Pancreas (tissue), 10 donors: Measurements from ENCODE around the gene ELN. TPM values are rescaled to one million over a fixed set of nuclear protein-coding genes. Genes with fewer than 3 reads are reported as not detected.
A peak's percentile ranks its signal among the peaks of the same experiment; 100 is the strongest.

ENCODE experiments used
- ATAC-seq, 4 donors: fragments of 200-7000 bp; cut with Tn5 transposase; one replicate each; pipeline versions ENCODE4 v1.8.0 to v1.9.1; 2020; ENCODE audit warnings: mild to moderate bottlenecking in 4 of 4, moderate library complexity in 4 of 4
- DNase-seq, 6 donors: peaks; one replicate each; pipeline ENCODE4 v3.0.0-alpha.2; 2020
- FAIRE-seq: peaks from 2 replicates; lab custom pipeline; 2012; peaks lifted over from hg19 to GRCh38; lab: Jason Lieb, UNC
- H3K27ac ChIP-seq, 4 donors: fragments of 200-600 bp; sonication (generic); 1 replicate in 3 of 4; 2 replicates in 1 of 4; pipeline versions ENCODE4 v1.5.0 to v1.8.0; 2020
- H3K27me3 ChIP-seq, 4 donors: fragments of 200-600 bp; one replicate each; pipeline ENCODE4 v1.8.0; 2021
- H3K36me3 ChIP-seq, 3 donors: fragments of 200-600 bp; sonication (generic) in 1 of 3; one replicate each; pipeline versions ENCODE4 v1.5.0 to v1.8.0; 2020 to 2021
- H3K4me1 ChIP-seq, 3 donors: fragments of 200-600 bp; one replicate each; pipeline ENCODE4 v1.8.0; 2021
- H3K4me3 ChIP-seq, 4 donors: fragments of 200-600 bp; sonication (generic) in 2 of 4; one replicate each; pipeline versions ENCODE4 v1.5.0 to v1.8.0; 2020 to 2021
- H3K9me3 ChIP-seq, 4 donors: fragments of 200-600 bp; one replicate each; pipeline ENCODE4 v1.8.0; 2021
- WGBS, 2 donors: extraction: QIAGEN DNeasy Blood & Tissue Kit; methylation state at CpG; one replicate each; pipeline ENCODE4 v1.1.7; 2013; 5-methylcytosine and 5-hydroxymethylcytosine counted together
- intact Hi-C, 3 donors: fragments of 100-400 bp; cut with DNase I; formaldehyde crosslinking; loops; one replicate each; pipeline versions ENCODE4 v1.11.1 to v1.14.2; 2022
- polyA plus RNA-seq, 2 donors: library from polyadenylated mRNA; stranded (reverse); fragments of 200-250 nt; gene quantifications; one replicate each; pipeline ENCODE4 v1.2.3, GENCODE V29; 2013
- total RNA-seq, 6 donors: library from RNA; stranded (reverse); fragmentation: NEBNext Ultra II Directional in 4 of 6; extraction: Animal tissue kit (Norgen Biotek cat#: 25700) in 4 of 6; gene quantifications; one replicate each; pipeline versions ENCODE4 v1.2.1 to v1.2.4, GENCODE V29; 2021 to 2023
- TF ChIP-seq, protein P1 (sequence below), 4 donors: fragments of 200-600 bp; sonication (generic) in 3 of 4; IDR thresholded peaks; one replicate each; pipeline versions ENCODE4 v1.5.0 to v1.8.0; 2021; ENCODE audit warnings: antibody characterized with exemption in 4 of 4
- donor health status: healthy with polysubstance abuse.
- donor health status: DM: no; HTN: no; CAD: no; lungs with moderate emphysema.
- donor health status: DM: no; HTN: no; CAD: no.
- donor health status: control.
- donor health status: control.
- donor health status: Bipolar disorder and iron deficiency.
- donor health status: DM: yes; HTN: yes; CAD: no.
- donor health status: DM: no; HTN: no; CAD: no.
- donor health status: DM: no; HTN: no; CAD: no.
- donor health status: DM: yes; HTN: yes; CAD: no.

Gene ELN
- total and polyA plus RNA-seq, 8 donors = 36.8 to 118 (median 70.7) TPM

DNA sequence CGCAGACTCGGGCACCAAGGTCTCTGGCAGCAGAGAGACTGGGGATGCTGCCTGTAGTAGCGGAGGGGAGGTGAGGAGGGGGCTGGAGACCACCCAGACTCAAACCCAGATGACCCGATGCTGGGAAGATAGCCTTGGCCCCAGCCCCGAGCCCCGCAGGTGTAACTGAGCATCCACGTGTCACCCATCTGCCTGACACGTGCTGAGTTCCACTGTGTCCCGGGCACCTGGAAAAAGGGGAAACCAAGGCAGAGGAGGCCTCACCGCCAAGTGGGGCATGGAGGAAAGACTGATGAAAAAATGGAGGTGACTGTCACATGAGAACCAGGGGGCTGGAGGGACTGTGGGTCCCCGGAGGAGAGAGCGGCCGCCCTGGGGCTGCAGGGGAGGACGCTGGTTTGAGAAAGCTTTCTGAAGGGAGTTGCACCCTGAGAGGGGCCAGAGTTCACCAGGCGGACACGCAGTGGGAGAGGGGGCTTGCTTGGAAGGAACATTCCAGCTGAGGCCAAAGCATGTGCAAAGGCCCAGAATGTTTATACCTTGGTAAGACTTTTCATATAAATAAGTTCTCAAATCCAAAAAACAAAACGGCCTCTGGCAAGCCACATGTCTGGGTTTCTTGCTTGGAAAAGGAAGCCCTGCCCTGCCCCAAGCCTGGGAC is 27.4 kb upstream of the ELN start:
- Histone ChIP-seq H3K4me3 (no peak overlapping the region), H3K4me1 (no peaks in the 10 kb centered on the region), H3K27me3 (no peaks in the 10 kb centered on the region), H3K36me3 (no peaks in the 10 kb centered on the region), H3K27ac (no peak overlapping the region), H3K9me3 (no peaks in the 10 kb centered on the region)
- FAIRE-seq = no peak
- TF ChIP-seq, protein P1, sequence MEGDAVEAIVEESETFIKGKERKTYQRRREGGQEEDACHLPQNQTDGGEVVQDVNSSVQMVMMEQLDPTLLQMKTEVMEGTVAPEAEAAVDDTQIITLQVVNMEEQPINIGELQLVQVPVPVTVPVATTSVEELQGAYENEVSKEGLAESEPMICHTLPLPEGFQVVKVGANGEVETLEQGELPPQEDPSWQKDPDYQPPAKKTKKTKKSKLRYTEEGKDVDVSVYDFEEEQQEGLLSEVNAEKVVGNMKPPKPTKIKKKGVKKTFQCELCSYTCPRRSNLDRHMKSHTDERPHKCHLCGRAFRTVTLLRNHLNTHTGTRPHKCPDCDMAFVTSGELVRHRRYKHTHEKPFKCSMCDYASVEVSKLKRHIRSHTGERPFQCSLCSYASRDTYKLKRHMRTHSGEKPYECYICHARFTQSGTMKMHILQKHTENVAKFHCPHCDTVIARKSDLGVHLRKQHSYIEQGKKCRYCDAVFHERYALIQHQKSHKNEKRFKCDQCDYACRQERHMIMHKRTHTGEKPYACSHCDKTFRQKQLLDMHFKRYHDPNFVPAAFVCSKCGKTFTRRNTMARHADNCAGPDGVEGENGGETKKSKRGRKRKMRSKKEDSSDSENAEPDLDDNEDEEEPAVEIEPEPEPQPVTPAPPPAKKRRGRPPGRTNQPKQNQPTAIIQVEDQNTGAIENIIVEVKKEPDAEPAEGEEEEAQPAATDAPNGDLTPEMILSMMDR (IDR thresholded peaks at IDR 0.05) = no peak
- WGBS, 2 donors = 92 to 94% methylated on average over 17 of the region's 17 CpGs
- no peak for ATAC-seq
- intact Hi-C loops = loop anchor here in 1 of 3 donors (10.0 kb wide), 1 partner anchor 126 kb away; no protein-coding TSS in a partner anchor
- DNase-seq = no peak

DNA sequence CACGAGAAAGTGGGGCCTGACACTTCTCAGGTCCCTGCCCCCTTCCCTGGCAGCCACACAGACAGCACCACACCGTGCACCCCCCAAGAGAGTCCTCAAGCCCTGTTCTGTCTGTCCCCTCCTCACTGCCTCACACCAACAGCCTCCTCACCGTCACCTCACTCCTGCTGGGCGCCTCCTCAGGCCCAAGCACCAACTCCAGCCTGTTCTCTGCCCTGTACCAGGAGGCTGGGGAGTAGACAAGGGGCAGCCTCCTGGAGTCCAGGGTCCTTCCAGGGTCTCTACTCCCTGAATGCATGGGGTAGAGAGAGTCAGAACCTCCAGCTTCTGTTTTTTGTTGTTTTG is 26.9 kb upstream of the ELN start:
- intact Hi-C loops = loop anchor here in 1 of 3 donors (10.0 kb wide), 1 partner anchor 126 kb away; no protein-coding TSS in a partner anchor
- WGBS, 2 donors = 78 to 87% methylated on average over 4 of the region's 4 CpGs
- no peaks in the 10 kb centered on the region for H3K4me1 ChIP-seq
- TF ChIP-seq, protein P1 (IDR thresholded peaks at IDR 0.05) = no peak
- no peaks in the 10 kb centered on the region for H3K9me3 ChIP-seq
- DNase-seq = no peak
- no peak overlapping the region for H3K27ac ChIP-seq
- no peaks in the 10 kb centered on the region for H3K36me3 ChIP-seq
- H3K4me3 ChIP-seq = no peak overlapping the region
- no peak for FAIRE-seq
- H3K27me3 ChIP-seq = no peaks in the 10 kb centered on the region
- no peak for ATAC-seq

DNA sequence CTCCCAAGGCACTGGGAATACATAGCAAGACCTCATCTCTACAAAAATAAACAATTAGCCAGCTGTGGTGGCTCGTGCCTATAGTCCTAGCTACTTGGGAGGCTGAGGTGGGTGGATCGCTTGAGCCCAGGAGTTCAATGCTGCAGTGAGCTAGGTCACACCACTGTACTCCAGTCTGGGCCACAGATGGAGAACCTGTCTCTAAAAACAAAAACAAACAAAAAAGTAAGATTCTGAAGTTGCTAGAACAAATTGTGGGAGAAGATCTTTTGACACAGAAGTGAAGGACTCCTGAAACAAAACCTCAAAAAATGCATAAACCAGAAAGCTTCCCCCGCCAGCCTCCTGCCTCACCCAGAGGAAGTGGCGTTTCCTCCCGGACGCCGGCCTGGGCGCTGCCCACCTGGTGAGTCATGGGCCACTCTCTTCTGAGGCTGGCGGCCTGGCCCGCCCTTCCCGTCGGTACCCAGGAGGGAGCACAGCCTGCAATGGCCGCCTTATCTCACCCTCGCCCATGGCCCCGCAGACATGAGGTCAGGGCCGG is 25.4 kb upstream of the ELN start:
- Histone ChIP-seq H3K27ac (no peak overlapping the region), H3K4me1 (no peaks in the 10 kb centered on the region), H3K9me3 (no peaks in the 10 kb centered on the region), H3K4me3 (no peak overlapping the region), H3K27me3 (no peaks in the 10 kb centered on the region), H3K36me3 (no peaks in the 10 kb centered on the region)
- ATAC-seq (peak in 3 of 4 donors; percentile 23 to 58 (median 57)), DNase-seq (no peak), FAIRE-seq (no peak)
- WGBS, 2 donors = 75 to 80% methylated on average over 16 of the region's 16 CpGs
- intact Hi-C loops = loop anchor here in 1 of 3 donors (10.0 kb wide), 1 partner anchor 128 kb away; no protein-coding TSS in a partner anchor
- TF ChIP-seq, protein P1 (IDR thresholded peaks at IDR 0.05) = no peak

DNA sequence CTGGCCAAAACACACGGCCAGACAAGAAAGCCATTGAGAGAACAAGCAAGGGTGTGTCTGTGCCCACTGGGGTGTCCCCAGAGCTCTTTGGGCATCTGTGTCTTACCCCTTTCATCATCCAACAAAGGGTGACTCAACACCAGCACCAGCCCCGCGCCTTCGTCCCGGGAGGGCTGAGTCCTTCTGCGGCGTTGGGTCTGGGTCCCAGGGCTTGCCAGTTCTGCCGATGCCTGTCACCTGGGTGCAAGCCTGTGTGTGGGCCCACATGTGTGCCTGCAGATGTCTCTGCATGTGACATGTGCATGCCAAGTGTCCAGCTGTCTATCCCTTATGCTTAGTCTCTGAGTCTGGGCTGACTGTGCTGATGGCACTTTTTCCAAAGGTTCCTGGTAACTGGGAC is 24.4 kb upstream of the ELN start:
- DNase-seq (no peak), FAIRE-seq (no peak), ATAC-seq (no peak)
- H3K27ac ChIP-seq = no peak overlapping the region
- no peaks in the 10 kb centered on the region for H3K27me3 ChIP-seq
- TF ChIP-seq, protein P1 (IDR thresholded peaks at IDR 0.05) = no peak
- no peaks in the 10 kb centered on the region for H3K36me3 ChIP-seq
- no peaks in the 10 kb centered on the region for H3K9me3 ChIP-seq
- H3K4me3 ChIP-seq = no peak overlapping the region
- 90 to 94% methylated on average over 8 of the region's 8 CpGs for WGBS, 2 donors
- no peaks in the 10 kb centered on the region for H3K4me1 ChIP-seq
- intact Hi-C loops = loop anchor here in 1 of 3 donors (10.0 kb wide), 1 partner anchor 129 kb away; no protein-coding TSS in a partner anchor

DNA sequence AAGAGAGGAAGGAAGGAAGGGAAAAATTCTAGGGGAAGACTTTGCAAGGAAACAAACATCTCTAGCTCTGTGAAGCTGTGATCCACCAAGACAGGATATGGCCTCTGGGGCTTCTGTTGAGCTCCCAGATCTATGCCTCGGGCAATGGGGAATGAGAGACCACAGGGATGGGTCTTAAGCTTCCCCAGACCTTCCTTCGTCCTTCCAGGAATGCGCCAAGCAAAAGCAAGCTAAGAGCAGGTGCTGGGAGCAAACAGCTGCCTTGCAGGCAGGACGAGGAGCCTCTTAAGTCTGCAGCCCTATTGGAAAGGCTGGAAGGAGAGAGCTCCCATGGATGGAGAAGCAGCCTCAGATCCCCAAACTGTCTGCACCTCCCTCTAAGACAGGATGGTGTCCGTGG is 21.9 kb upstream of the ELN start:
- WGBS, 2 donors = 53 to 69% methylated on average over 5 of the region's 5 CpGs
- Histone ChIP-seq H3K27ac (no peak overlapping the region), H3K4me1 (no peaks in the 10 kb centered on the region), H3K4me3 (no peak overlapping the region), H3K27me3 (no peaks in the 10 kb centered on the region), H3K36me3 (no peaks in the 10 kb centered on the region), H3K9me3 (no peaks in the 10 kb centered on the region)
- intact Hi-C loops = loop anchor here in 1 of 3 donors (10.0 kb wide), 1 partner anchor 131 kb away; no protein-coding TSS in a partner anchor
- ATAC-seq (no peak), DNase-seq (no peak), FAIRE-seq (no peak)
- TF ChIP-seq, protein P1 (IDR thresholded peaks at IDR 0.05) = no peak
